GM23338 (cell line): ENCODE measurements around the gene ULBP2.
A peak's percentile ranks its signal among the peaks of the same experiment; 100 is the strongest.
"Not testable (repeated sequence)": the region's sequence is repeated elsewhere in the genome, so short reads cannot be mapped to it uniquely, and the experiment has no call there.

Experiments used
- CREB1 ChIP-seq: fragments of 250-450 bp; sonication (Bioruptor Pico); IDR thresholded peaks from 2 replicates; pipeline ENCODE4 v1.5.0; 2020; ENCODE audit warnings: low read depth, mild to moderate bottlenecking, moderate library complexity
- EZH2 ChIP-seq: fragments of 200-600 bp; sonication (generic); IDR thresholded peaks from one replicate; pipeline ENCODE4 v1.8.0; 2017; ENCODE audit warnings: antibody characterized with exemption, mild to moderate bottlenecking, low read depth; ENCODE audit not compliant: unreplicated experiment
- EZH2phosphoT487 ChIP-seq: fragments of 200-600 bp; sonication (generic); IDR thresholded peaks from one replicate; pipeline ENCODE4 v1.8.1; 2018; ENCODE audit warnings: antibody characterized with exemption; ENCODE audit not compliant: unreplicated experiment
- JUNB ChIP-seq: IDR thresholded peaks from one replicate; pipeline ENCODE4 v1.6.1; 2016; ENCODE audit warnings: antibody characterized with exemption; ENCODE audit not compliant: unreplicated experiment
- POLR2AphosphoS5 ChIP-seq: IDR thresholded peaks from 2 replicates; pipeline ENCODE4 v1.6.1; 2016; ENCODE audit warnings: antibody characterized with exemption, low read depth
- STAT1 ChIP-seq: IDR thresholded peaks from one replicate; pipeline ENCODE4 v1.6.1; 2016; ENCODE audit warnings: antibody characterized with exemption; ENCODE audit not compliant: unreplicated experiment
- ZNF331 ChIP-seq: fragments of 250-450 bp; sonication (Bioruptor Pico); IDR thresholded peaks from 2 replicates; pipeline ENCODE4 v1.5.0; 2020; ENCODE audit warnings: low read depth, mild to moderate bottlenecking, moderate library complexity
- TF ChIP-seq, protein P1 (sequence below), 2 experiments: fragments of 200-600 bp in 1 of 2; sonication (generic) in 1 of 2; conservative IDR thresholded peaks; 2 replicates each; pipeline versions ENCODE4 v1.5.1 to v1.6.1; 2016 to 2017; ENCODE audit warnings: antibody characterized with exemption in 2 of 2, low read depth in 2 of 2, mild to moderate bottlenecking in 2 of 2, moderate library complexity in 1 of 2
- TF ChIP-seq, protein P2 (sequence below): IDR thresholded peaks from one replicate; pipeline ENCODE4 v1.6.1; 2018; ENCODE audit warnings: antibody characterized with exemption; ENCODE audit not compliant: unreplicated experiment
- TF ChIP-seq, protein P3 (sequence below): fragments of 250-450 bp; sonication (Bioruptor Pico); IDR thresholded peaks from 2 replicates; pipeline ENCODE4 v1.5.0; 2020; ENCODE audit warnings: mild to moderate bottlenecking, moderate library complexity
- TF ChIP-seq, protein P4 (sequence below): IDR thresholded peaks from 2 replicates; pipeline ENCODE4 v1.6.1; 2016; ENCODE audit warnings: antibody characterized with exemption

DNA sequence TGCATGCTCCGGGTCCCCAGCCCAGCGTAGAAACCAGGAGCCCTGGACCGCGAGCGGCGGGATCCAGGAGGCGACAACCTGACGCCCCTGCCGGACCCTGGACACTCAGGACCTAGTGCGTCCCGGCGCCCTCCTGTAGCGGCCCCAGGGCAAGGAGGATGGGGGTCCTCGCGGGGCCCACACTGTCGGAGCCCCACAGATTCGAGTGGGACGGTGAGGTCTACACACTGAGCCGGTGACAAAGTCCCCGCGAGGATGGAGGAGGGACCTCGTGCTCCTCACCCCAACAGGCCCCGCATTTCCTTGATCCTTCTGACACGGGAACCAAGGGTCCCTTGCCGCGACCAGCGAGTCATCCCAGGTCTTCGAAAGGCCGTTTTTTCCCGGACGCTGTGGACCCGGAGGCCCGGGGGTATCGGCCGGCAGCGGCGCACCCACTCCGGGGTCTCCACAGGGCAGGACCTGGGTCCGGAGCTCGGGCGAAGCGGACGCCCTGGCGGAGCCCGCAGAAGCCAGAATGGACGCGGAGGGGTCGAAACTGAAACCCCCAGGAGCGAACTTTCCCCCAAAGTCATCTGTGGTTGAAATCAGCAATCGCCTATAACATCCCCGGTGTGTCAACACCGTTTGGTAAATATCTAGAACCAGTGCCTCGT is 12.6 kb downstream of the ULBP2 start:
- peak; percentile 66 for TF ChIP-seq EZH2
- TF ChIP-seq, protein P1, sequence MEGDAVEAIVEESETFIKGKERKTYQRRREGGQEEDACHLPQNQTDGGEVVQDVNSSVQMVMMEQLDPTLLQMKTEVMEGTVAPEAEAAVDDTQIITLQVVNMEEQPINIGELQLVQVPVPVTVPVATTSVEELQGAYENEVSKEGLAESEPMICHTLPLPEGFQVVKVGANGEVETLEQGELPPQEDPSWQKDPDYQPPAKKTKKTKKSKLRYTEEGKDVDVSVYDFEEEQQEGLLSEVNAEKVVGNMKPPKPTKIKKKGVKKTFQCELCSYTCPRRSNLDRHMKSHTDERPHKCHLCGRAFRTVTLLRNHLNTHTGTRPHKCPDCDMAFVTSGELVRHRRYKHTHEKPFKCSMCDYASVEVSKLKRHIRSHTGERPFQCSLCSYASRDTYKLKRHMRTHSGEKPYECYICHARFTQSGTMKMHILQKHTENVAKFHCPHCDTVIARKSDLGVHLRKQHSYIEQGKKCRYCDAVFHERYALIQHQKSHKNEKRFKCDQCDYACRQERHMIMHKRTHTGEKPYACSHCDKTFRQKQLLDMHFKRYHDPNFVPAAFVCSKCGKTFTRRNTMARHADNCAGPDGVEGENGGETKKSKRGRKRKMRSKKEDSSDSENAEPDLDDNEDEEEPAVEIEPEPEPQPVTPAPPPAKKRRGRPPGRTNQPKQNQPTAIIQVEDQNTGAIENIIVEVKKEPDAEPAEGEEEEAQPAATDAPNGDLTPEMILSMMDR (conservative IDR thresholded peaks at IDR 0.05; ENCODE audit: low read depth in 2 of 2) = not testable (repeated sequence)
- TF ChIP-seq, protein P2, sequence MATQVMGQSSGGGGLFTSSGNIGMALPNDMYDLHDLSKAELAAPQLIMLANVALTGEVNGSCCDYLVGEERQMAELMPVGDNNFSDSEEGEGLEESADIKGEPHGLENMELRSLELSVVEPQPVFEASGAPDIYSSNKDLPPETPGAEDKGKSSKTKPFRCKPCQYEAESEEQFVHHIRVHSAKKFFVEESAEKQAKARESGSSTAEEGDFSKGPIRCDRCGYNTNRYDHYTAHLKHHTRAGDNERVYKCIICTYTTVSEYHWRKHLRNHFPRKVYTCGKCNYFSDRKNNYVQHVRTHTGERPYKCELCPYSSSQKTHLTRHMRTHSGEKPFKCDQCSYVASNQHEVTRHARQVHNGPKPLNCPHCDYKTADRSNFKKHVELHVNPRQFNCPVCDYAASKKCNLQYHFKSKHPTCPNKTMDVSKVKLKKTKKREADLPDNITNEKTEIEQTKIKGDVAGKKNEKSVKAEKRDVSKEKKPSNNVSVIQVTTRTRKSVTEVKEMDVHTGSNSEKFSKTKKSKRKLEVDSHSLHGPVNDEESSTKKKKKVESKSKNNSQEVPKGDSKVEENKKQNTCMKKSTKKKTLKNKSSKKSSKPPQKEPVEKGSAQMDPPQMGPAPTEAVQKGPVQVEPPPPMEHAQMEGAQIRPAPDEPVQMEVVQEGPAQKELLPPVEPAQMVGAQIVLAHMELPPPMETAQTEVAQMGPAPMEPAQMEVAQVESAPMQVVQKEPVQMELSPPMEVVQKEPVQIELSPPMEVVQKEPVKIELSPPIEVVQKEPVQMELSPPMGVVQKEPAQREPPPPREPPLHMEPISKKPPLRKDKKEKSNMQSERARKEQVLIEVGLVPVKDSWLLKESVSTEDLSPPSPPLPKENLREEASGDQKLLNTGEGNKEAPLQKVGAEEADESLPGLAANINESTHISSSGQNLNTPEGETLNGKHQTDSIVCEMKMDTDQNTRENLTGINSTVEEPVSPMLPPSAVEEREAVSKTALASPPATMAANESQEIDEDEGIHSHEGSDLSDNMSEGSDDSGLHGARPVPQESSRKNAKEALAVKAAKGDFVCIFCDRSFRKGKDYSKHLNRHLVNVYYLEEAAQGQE = not testable (repeated sequence)
- TF ChIP-seq POLR2AphosphoS5; CREB1 (CRISPR knock-in tag); ZNF331 (CRISPR knock-in tag); EZH2phosphoT487; JUNB; STAT1: not testable (repeated sequence)
- TF ChIP-seq, protein P3, sequence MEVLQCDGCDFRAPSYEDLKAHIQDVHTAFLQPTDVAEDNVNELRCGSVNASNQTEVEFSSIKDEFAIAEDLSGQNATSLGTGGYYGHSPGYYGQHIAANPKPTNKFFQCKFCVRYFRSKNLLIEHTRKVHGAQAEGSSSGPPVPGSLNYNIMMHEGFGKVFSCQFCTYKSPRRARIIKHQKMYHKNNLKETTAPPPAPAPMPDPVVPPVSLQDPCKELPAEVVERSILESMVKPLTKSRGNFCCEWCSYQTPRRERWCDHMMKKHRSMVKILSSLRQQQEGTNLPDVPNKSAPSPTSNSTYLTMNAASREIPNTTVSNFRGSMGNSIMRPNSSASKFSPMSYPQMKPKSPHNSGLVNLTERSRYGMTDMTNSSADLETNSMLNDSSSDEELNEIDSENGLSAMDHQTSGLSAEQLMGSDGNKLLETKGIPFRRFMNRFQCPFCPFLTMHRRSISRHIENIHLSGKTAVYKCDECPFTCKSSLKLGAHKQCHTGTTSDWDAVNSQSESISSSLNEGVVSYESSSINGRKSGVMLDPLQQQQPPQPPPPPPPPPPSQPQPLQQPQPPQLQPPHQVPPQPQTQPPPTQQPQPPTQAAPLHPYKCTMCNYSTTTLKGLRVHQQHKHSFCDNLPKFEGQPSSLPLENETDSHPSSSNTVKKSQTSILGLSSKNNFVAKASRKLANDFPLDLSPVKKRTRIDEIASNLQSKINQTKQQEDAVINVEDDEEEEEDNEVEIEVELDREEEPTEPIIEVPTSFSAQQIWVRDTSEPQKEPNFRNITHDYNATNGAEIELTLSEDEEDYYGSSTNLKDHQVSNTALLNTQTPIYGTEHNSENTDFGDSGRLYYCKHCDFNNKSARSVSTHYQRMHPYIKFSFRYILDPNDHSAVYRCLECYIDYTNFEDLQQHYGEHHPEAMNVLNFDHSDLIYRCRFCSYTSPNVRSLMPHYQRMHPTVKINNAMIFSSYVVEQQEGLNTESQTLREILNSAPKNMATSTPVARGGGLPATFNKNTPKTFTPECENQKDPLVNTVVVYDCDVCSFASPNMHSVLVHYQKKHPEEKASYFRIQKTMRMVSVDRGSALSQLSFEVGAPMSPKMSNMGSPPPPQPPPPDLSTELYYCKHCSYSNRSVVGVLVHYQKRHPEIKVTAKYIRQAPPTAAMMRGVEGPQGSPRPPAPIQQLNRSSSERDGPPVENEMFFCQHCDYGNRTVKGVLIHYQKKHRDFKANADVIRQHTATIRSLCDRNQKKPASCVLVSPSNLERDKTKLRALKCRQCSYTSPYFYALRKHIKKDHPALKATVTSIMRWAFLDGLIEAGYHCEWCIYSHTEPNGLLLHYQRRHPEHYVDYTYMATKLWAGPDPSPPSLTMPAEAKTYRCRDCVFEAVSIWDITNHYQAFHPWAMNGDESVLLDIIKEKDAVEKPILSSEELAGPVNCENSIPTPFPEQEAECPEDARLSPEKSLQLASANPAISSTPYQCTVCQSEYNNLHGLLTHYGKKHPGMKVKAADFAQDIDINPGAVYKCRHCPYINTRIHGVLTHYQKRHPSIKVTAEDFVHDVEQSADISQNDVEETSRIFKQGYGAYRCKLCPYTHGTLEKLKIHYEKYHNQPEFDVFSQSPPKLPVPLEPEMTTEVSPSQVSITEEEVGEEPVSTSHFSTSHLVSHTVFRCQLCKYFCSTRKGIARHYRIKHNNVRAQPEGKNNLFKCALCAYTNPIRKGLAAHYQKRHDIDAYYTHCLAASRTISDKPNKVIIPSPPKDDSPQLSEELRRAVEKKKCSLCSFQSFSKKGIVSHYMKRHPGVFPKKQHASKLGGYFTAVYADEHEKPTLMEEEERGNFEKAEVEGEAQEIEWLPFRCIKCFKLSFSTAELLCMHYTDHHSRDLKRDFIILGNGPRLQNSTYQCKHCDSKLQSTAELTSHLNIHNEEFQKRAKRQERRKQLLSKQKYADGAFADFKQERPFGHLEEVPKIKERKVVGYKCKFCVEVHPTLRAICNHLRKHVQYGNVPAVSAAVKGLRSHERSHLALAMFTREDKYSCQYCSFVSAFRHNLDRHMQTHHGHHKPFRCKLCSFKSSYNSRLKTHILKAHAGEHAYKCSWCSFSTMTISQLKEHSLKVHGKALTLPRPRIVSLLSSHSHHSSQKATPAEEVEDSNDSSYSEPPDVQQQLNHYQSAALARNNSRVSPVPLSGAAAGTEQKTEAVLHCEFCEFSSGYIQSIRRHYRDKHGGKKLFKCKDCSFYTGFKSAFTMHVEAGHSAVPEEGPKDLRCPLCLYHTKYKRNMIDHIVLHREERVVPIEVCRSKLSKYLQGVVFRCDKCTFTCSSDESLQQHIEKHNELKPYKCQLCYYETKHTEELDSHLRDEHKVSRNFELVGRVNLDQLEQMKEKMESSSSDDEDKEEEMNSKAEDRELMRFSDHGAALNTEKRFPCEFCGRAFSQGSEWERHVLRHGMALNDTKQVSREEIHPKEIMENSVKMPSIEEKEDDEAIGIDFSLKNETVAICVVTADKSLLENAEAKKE (CRISPR knock-in tag) = not testable (repeated sequence)
- TF ChIP-seq, protein P4, sequence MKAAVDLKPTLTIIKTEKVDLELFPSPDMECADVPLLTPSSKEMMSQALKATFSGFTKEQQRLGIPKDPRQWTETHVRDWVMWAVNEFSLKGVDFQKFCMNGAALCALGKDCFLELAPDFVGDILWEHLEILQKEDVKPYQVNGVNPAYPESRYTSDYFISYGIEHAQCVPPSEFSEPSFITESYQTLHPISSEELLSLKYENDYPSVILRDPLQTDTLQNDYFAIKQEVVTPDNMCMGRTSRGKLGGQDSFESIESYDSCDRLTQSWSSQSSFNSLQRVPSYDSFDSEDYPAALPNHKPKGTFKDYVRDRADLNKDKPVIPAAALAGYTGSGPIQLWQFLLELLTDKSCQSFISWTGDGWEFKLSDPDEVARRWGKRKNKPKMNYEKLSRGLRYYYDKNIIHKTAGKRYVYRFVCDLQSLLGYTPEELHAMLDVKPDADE = not testable (repeated sequence)
